Activated CD4-positive, CD25-positive, alpha-beta regulatory T cell (primary cell): Measurements from ENCODE around the gene ARHGEF11.
A peak's percentile ranks its signal among the peaks of the same experiment; 100 is the strongest.
"Not testable (repeated sequence)": the region's sequence is repeated elsewhere in the genome, so short reads cannot be mapped to it uniquely, and the experiment has no call there.

ENCODE experiments used
- DNase-seq, 4 experiments: peaks; one replicate each; lab custom pipeline; 2025; lab: John Stamatoyannopoulos, UW

ARHGEF11 gene

GRCh38 chr1:156929596-156930238 lies 115.8 kb downstream of the ARHGEF11 start:
- DNase-seq = no peak

DNA sequence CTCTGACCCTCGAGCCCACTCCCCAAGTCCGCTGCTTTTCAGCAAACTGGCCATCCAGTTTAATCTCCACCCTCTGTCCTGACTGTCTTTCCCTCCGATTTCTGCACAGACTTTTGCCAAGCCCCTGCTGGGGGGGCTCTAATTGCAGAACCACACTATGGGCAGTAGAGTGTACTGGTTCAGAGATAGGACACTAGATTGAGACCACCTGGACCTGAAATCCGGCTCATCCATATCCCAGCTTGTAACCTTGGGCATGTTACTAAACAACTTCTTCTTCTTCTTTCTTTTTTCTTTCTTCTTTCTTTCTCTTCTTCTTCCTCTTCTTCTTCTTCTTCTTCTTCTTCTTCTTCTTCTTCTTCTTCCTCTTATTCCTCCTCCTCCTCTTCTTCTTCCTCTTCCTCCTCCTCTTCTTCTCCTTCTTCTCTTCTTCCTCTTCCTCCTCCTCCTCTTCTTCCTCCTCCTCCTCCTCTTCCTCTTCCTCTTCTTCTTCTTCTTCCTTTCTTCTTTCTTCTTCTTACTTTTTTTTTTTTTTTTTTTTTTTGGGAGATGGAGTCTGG lies 117.4 kb downstream of the ARHGEF11 start:
- no peak for DNase-seq

DNA sequence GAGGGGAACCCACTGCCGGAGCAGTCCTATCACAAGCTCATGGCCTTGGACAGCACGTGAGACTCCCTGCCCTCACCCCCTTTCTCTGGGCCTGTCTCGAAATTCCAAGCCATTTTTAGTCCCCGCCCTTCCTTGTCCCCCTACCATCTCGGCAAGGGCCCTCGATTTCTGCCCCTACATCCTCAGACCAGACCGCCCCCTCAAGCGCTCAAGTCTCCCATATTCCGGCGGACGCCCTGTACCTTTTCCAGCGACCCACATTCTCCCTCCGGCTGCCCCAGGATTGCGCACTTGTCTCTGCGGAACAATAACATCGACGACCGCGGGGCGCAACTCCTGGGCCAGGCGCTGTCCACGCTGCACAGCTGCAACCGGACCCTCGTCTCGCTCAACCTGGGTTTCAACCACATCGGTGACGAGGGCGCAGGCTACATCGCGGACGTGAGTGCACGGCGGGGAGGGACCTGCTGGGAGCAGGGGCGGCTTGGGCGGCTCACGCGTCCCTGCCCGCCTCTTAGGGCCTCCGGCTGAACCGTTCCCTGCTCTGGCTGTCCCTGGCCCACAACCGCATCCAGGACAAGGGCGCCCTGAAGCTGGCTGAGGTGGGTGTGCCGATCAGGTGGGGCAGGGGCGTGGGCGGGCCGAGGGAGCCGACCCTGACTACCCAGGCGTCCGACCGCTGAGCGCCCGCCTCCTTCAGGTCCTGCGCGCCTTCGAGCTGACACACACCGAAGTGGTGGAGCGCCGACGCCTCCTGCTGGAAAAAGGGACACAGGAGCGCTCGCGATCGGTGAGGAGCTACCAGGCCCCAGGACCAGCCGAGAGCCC lies 118.1 kb downstream of the ARHGEF11 start:
- DNase-seq = peak; percentile 23 to 51 (median 28)

DNA sequence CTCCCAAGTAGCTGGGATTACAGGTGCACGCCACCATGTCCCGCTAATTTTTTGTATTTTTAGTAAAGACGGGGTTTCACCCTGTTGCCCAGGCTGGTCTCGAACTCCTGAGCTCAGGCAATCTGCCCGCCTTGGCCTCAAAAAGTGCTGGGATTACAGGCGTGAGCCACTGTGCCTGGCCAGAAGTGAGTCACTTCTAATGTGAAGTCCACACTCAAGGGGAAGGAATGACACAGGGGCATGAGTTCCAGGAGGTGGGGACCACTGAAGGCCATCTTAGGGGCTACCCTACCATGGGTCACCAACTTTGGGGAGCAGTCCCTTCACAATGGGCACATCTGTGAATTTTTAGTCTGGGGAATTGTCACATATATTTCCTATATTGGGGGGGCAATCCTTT lies 118.8 kb downstream of the ARHGEF11 start:
- DNase-seq = not testable (repeated sequence)

- no peak for DNase-seq
Observed at GRCh38 chr1:156926175-156926574, 119.4 kb downstream of the ARHGEF11 start.

- DNase-seq = no peak
Observed at GRCh38 chr1:156925154-156926010, 120.2 kb downstream of the ARHGEF11 start.

DNA sequence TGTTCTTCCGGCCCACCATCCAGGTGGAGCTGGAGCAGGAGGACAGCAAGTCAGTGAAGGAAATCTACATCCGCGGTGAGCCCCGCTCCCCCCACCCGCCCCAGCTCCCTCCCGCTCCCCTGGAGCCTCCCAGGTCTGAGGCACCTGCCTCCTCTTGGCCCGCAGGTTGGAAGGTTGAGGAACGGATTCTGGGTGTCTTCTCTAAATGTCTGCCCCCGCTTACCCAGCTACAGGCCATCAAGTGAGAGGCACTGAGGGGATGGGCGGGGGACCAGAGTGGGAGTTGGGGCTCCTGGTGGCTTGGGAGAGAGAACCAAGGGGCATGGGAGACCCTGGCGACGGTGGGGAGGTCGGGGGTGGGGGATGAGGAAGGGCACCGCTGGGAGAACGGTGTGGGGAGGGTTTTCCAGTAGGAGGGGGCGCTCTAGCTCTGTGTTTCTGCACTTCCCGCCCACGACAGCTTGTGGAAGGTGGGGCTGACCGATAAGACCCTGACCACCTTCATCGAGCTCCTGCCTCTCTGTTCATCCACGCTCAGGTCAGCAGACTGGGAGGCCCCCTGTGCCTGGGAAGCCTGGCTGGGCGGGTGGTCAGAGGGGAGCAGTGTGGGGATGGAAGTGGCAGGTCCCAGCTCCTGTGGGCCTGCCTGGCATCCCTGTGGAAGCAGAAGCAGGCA lies 120.9 kb downstream of the ARHGEF11 start:
- no peak for DNase-seq

DNA sequence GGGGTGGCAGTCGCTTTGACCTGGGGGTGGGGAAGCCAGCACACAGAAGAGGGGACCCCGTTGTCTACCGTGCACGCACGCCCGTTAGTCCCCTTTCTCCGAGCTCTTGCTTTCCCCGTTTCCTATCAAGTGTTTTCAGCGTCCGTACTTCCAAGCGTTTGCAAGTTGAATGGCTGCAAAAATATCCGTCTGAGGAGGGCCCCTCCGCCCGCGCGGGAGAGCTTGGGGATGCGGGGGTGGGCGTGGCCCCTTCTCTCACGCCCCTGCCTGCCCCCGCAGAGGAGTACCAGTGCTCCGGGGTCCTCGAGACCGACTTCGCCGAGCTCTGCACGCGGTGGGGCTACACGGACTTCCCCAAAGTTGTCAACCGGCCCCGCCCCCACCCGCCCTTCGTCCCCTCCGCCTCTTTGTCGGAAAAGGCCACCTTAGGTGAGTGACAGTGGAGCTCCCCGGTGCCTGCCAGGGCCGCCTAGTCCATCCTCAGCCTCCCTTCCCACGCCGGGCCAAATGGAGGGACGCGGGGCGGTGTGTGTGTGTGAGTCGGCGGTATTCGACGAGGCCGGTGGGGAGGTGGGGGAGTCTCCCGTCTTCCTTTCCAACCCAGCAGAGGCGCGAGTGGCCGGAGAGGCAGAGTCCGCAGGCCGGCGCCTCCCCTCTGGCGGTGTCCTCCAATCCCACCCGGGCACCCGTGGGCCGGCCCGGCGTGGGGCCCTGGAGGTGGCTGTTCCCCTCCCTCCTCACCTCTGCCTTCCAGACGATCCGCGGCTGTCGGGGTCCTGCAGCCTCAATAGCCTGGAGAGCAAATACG lies 121.7 kb downstream of the ARHGEF11 start:
- DNase-seq = no peak

DNA sequence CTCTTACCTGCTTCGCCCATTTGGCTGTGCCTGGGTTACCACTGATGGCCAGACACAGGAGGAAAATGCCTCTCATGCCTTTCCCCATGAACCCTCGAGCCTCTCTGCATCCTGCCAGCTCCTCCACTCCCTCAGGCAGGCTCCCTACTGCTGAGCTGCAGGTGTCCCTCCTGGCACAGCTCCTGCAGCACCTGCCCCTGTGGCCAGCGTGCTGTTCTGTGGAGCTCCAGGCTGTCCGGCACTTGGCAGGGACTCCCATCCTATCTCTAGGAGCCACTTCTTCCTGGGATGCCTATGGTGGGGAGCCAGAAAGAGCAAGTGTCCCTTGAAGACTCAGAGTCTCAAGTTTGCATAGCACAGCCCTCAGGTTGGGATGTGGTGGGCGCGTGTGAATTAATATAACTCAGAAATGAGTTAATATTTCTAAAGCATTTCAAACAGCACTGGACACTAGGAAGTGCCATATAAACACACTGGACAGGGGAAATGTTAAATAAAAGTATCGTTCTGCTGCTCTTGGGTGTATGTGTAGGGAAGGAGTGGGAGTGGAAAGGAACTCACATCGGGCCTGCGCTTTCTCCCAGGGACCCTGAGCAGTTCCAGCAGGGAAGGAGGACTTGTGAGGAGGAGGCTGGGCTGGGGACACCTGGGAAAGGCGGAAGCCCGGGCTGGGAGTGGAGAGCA lies 122.4 kb downstream of the ARHGEF11 start:
- no peak for DNase-seq

- DNase-seq = no peak
Observed at GRCh38 chr1:156921053-156921529, 124.5 kb downstream of the ARHGEF11 start.

- DNase-seq = peak in 3 of 4 experiments; percentile 11 to 15 (median 12)
Observed at GRCh38 chr1:156920233-156921052, 125.1 kb downstream of the ARHGEF11 start, which contains the start of gene LRRC71. Gene LRRC71, plus strand, starts transcription at chr1:156920632. Its CDS starts 172 bp downstream, at chr1:156920804.

DNA sequence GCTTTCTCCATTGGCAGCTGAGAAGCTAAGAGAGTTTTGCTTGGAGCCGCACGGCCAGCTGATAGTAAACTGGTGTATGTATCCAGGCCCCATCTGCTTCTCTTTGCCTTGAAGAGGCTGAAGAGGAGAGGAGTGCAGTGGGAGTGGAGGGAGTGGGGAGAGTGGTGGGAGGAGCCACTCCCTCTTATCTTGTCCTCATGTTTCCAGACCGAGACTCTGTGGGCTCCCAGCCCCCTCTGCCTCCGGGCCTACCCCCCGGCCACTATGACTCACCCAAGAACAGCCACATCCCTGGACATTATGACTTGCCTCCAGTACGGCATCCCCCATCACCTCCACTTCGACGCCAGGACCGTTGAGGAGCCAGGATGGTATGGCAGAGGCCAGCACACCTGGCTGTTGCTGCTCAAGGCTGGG lies 131.1 kb downstream of the ARHGEF11 start:
- DNase-seq = no peak

- DNase-seq = no peak
Observed at GRCh38 chr1:156913809-156914387, 131.6 kb downstream of the ARHGEF11 start.

DNA sequence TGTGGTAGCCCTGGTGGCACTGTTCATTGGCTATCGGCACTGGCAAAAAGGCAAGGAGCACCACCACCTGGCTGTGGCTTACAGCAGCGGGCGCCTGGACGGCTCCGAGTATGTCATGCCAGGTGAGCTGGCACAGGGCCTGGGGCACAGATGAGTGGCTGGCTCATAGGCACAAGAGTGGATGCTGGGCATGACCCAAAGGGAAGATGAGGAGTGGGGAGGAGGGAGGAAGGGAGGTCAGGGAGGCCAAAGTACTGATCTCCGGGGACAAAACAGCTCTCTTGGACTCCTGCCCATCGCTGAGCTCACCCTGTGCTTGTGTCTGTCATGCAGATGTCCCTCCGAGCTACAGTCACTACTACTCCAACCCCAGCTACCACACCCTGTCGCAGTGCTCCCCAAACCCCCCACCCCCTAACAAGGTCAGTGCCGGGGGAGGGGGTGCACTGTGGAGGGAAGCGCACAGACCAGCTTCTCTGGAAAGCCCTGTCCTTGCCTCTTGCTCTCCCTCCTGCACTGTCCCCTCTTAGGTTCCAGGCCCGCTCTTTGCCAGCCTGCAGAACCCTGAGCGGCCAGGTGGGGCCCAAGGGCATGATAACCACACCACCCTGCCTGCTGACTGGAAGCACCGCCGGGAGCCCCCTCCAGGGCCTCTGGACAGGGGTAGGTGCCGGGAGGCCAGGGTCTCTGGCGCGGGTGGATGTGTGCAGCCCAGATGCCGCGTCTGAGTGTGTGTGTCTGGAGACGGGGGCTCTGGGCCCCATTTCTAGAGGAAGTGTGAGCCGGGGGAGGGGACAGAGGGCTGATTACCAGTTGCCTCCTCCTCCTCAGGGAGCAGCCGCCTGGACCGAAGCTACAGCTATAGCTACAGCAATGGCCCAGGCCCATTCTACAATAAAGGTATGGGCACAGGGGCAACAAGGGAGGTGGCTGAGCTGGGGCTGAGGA lies 132.4 kb downstream of the ARHGEF11 start:
- DNase-seq = no peak

DNA sequence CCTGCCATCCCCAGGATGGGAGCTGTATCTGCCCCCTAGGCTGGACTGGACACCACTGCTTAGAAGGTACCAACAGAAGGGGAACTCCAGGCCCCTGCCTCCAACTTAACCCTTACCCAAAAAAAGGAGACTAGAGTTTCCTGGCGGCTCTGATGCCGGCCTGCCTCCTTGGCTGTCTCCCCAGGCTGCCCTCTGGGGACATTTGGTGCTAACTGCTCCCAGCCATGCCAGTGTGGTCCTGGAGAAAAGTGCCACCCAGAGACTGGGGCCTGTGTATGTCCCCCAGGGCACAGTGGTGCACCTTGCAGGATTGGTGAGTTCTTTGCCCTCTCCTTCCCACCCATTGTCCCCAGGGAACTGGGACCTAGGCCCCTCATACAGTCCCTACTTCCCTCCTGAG lies 133.2 kb downstream of the ARHGEF11 start:
- DNase-seq = no peak

- DNase-seq = no peak
Observed at GRCh38 chr1:156911577-156912298, 133.8 kb downstream of the ARHGEF11 start.

DNA sequence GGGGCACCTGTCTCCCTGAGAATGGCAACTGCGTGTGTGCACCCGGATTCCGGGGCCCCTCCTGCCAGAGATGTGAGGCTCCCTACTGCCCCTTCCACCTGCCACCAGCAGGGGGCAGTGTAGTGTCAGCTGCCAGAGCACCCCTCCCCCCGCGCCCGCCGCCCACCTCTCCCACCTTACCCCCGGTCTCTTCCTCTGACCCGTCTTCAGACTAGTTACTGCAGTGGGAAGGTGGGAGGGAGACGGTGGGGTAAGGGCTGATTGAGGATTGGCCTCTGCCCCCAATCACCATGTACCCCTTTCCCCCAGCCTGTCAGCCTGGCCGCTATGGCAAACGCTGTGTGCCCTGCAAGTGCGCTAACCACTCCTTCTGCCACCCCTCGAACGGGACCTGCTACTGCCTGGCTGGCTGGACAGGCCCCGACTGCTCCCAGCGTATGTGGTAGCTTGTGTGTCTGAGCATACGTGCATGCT lies 135.2 kb downstream of the ARHGEF11 start:
- peak; percentile 26 to 45 (median 34) for DNase-seq
